Keratinocyte (primary cell): ENCODE results near the gene DIPK1B.

Source experiments
- EZH2 ChIP-seq: IDR thresholded peaks from one replicate; pipeline ENCODE4 v1.6.1; 2012; ENCODE audit warnings: inconsistent platforms, mild to moderate bottlenecking, low read length, moderate library complexity
- TF ChIP-seq, protein P1 (sequence below), 3 experiments: IDR thresholded peaks in 1 of 3; conservative IDR thresholded peaks in 1 of 3; optimal IDR thresholded peaks in 1 of 3; 2 replicates in 2 of 3; 3 replicates in 1 of 3; pipeline versions ENCODE3 to v1.5.1; 2011; ENCODE audit warnings: low read length in 3 of 3, mild to moderate bottlenecking in 3 of 3, moderate library complexity in 2 of 3, control low read depth in 1 of 3, inconsistent platforms in 1 of 3; ENCODE audit not compliant: insufficient read depth in 2 of 3; ENCODE audit errors: extremely low read depth in 1 of 3

GRCh38 chr9:136754059-136754572 lies 41.7 kb downstream of the DIPK1B start:
- TF ChIP-seq, protein P1, sequence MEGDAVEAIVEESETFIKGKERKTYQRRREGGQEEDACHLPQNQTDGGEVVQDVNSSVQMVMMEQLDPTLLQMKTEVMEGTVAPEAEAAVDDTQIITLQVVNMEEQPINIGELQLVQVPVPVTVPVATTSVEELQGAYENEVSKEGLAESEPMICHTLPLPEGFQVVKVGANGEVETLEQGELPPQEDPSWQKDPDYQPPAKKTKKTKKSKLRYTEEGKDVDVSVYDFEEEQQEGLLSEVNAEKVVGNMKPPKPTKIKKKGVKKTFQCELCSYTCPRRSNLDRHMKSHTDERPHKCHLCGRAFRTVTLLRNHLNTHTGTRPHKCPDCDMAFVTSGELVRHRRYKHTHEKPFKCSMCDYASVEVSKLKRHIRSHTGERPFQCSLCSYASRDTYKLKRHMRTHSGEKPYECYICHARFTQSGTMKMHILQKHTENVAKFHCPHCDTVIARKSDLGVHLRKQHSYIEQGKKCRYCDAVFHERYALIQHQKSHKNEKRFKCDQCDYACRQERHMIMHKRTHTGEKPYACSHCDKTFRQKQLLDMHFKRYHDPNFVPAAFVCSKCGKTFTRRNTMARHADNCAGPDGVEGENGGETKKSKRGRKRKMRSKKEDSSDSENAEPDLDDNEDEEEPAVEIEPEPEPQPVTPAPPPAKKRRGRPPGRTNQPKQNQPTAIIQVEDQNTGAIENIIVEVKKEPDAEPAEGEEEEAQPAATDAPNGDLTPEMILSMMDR (optimal IDR thresholded peaks at IDR 0.05 in 1 of 3, IDR thresholded peaks at IDR 0.05 in 1 of 3, conservative IDR thresholded peaks at IDR 0.05 in 1 of 3; ENCODE audit: extremely low read depth in 1 of 3, insufficient read depth in 2 of 3, low read length in 3 of 3): no peak
- TF ChIP-seq EZH2: no peak
